Breast epithelium (tissue), 4 donors: ENCODE results near the gene MAPRE3. TPM values are rescaled to one million over a fixed set of nuclear protein-coding genes. Genes with fewer than 3 reads are reported as not detected.

Experiments used
- DNase-seq, 2 donors: peaks; one replicate each; pipeline ENCODE4 v3.0.0-alpha.2; 2019; ENCODE audit warnings: low spot score in 2 of 2
- H3K27ac ChIP-seq, 2 donors: fragments of 200-600 bp; sonication (generic) in 1 of 2; one replicate each; pipeline ENCODE4 v1.5.1; 2016 to 2019; ENCODE audit warnings: mild to moderate bottlenecking in 1 of 2
- H3K27me3 ChIP-seq, 2 donors: fragments of 200-600 bp; sonication (generic) in 1 of 2; one replicate each; pipeline versions ENCODE4 v1.5.1 to v1.6.0; 2017 to 2019; ENCODE audit warnings: control low read depth in 1 of 2, mild to moderate bottlenecking in 1 of 2
- H3K36me3 ChIP-seq: fragments of 200-600 bp; one replicate; pipeline ENCODE4 v1.5.1; 2019
- H3K4me1 ChIP-seq, 2 donors: fragments of 200-600 bp; sonication (generic); one replicate each; pipeline ENCODE4 v1.5.1; 2016 to 2019; ENCODE audit warnings: control low read depth in 1 of 2
- H3K4me3 ChIP-seq, 3 donors: fragments of 200-600 bp; sonication (generic); 1 replicate in 2 of 3; 2 replicates in 1 of 3; pipeline ENCODE4 v1.5.1; 2016 to 2019; ENCODE audit warnings: mild to moderate bottlenecking in 3 of 3, moderate library complexity in 2 of 3
- H3K9me3 ChIP-seq, 2 donors: fragments of 200-600 bp; sonication (generic) in 1 of 2; one replicate each; pipeline ENCODE4 v1.5.1; 2016 to 2019; ENCODE audit warnings: control low read depth in 1 of 2
- CTCF ChIP-seq, 3 donors: fragments of 450-650 bp; IDR thresholded peaks; one replicate each; pipeline ENCODE4 v1.5.1; 2016 to 2017; ENCODE audit warnings: antibody characterized with exemption in 3 of 3, mild to moderate bottlenecking in 3 of 3, moderate library complexity in 3 of 3
- POLR2A ChIP-seq: fragments of 450-650 bp; IDR thresholded peaks from one replicate; pipeline ENCODE4 v1.6.1; 2016; ENCODE audit warnings: antibody characterized with exemption, mild to moderate bottlenecking, moderate library complexity
- POLR2AphosphoS5 ChIP-seq, 3 donors: sonication (generic); formaldehyde crosslinking; IDR thresholded peaks; one replicate each; pipeline ENCODE4 v1.6.1; 2017; ENCODE audit warnings: antibody characterized with exemption in 3 of 3
- intact Hi-C: fragments of 100-400 bp; cut with DNase I; formaldehyde crosslinking; loops from one replicate; pipeline ENCODE4 v1.15.1; 2023; ENCODE audit warnings: low total_unique reads
- total RNA-seq, 3 donors: library from RNA; depleted of rRNA; stranded (reverse); fragments of >200 nt; gene quantifications; one replicate each; pipeline ENCODE4 v1.1.0, GENCODE V29; 2016

MAPRE3 gene
- total RNA-seq, 3 donors from 2014 or later = 10.6 to 21.3 (median 19.9) TPM

- Histone ChIP-seq H3K4me1 (peaks cover 0 to 4% of the 10 kb centered on the region in 2 donors), H3K36me3 (no peaks in the 10 kb centered on the region), H3K9me3 (no peaks in the 10 kb centered on the region), H3K27me3 (no peaks in the 10 kb centered on the region), H3K27ac (peak overlapping the region; percentile 92 to 93), H3K4me3 (peak overlapping the region; percentile 64 to 92 (median 90))
- DNase-seq = no peak
- TF ChIP-seq POLR2AphosphoS5 (IDR thresholded peaks at IDR 0.05) (peak in 1 of 3 donors; percentile 14), POLR2A (no peak)
- intact Hi-C loops = no loop called here
Measured at GRCh38 chr2:26970928-26971627, 641 bp downstream of the MAPRE3 start.

- no peak for DNase-seq
- Histone ChIP-seq H3K9me3 (no peaks in the 10 kb centered on the region), H3K27me3 (no peaks in the 10 kb centered on the region), H3K27ac (peak overlapping the region; percentile 92 to 93), H3K36me3 (no peaks in the 10 kb centered on the region), H3K4me3 (peak overlapping the region in 2 of 3 donors; percentile 90 to 92), H3K4me1 (peaks cover 0 to 4% of the 10 kb centered on the region in 2 donors)
- intact Hi-C loops = no loop called here
- TF ChIP-seq POLR2A (no peak), POLR2AphosphoS5 (IDR thresholded peaks at IDR 0.05) (no peak), CTCF (IDR thresholded peaks at IDR 0.05) (no peak)
Measured at GRCh38 chr2:26971911-26972786, 1.7 kb downstream of the MAPRE3 start.

DNA sequence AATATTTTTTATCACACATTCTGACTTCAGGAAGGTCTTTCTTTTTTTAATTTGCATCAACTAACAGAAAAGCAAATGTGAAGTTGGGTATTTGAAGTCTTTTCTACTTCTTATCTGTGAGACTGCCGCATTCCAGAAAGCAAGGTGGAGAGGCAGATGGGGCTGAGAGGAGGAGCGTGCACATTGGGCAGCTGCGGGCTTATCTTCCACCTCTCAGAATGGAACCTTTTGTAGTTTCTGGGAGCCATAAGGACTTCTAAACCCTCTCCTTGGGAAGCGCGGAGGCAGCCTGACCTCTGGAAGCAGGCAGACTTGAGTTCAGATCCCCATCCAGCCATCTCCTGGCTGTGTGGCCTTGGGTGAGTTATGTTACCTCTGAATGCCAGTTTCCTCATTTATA, 3.9 kb downstream of the MAPRE3 start:
- DNase-seq = no peak
- Histone ChIP-seq H3K4me1 (peaks cover 0 to 10% of the 10 kb centered on the region in 2 donors), H3K4me3 (no peak overlapping the region), H3K27ac (no peak overlapping the region), H3K36me3 (no peaks in the 10 kb centered on the region), H3K27me3 (no peaks in the 10 kb centered on the region), H3K9me3 (no peaks in the 10 kb centered on the region)
- intact Hi-C loops = no loop called here
- TF ChIP-seq CTCF (IDR thresholded peaks at IDR 0.05) (no peak), POLR2A (no peak), POLR2AphosphoS5 (IDR thresholded peaks at IDR 0.05) (no peak)

DNA sequence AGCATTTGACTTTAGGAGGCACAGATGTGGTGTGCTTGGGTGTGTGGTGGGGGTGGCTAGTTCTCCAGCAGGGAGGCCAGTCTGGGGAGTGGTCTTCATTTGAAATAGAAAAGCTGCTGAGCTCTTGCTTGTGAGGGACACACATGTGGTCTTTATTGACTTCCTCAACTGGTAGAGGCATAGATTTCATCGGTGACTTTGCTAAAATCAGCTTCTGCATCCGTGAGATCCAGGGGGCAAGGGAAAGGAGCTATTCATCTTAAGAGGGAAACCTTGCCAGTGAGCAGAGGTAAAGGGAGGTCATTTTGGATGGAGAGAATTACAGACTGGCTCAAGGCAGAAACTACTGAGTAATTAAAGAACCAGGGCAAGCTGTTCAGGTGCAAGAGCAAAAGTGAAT, 4.7 kb downstream of the MAPRE3 start:
- Histone ChIP-seq H3K4me3 (no peak overlapping the region), H3K27me3 (no peaks in the 10 kb centered on the region), H3K4me1 (peaks cover 0 to 6% of the 10 kb centered on the region in 2 donors), H3K9me3 (no peaks in the 10 kb centered on the region), H3K36me3 (no peaks in the 10 kb centered on the region), H3K27ac (no peak overlapping the region)
- DNase-seq = no peak
- no peak for TF ChIP-seq POLR2A
- TF ChIP-seq CTCF (IDR thresholded peaks at IDR 0.05) = no peak
- TF ChIP-seq POLR2AphosphoS5 (IDR thresholded peaks at IDR 0.05) = no peak
- intact Hi-C loops = no loop called here

GRCh38 chr2:26975656-26976055, 5.2 kb downstream of the MAPRE3 start:
- Histone ChIP-seq H3K27me3 (no peaks in the 10 kb centered on the region), H3K4me3 (no peak overlapping the region), H3K27ac (no peak overlapping the region), H3K9me3 (no peaks in the 10 kb centered on the region), H3K4me1 (peaks cover 0 to 6% of the 10 kb centered on the region in 2 donors), H3K36me3 (no peaks in the 10 kb centered on the region)
- DNase-seq = no peak
- TF ChIP-seq POLR2AphosphoS5 (IDR thresholded peaks at IDR 0.05) (no peak), POLR2A (no peak), CTCF (IDR thresholded peaks at IDR 0.05) (no peak)
- intact Hi-C loops = no loop called here
